Testis (tissue), 3 donors: ENCODE data around the gene C16orf82. TPM values are rescaled to one million over a fixed set of nuclear protein-coding genes. Genes with fewer than 3 reads are reported as not detected.
A peak's percentile ranks its signal among the peaks of the same experiment; 100 is the strongest.

ENCODE experiments used
- DNase-seq: peaks from one replicate; pipeline ENCODE4 v3.0.0-alpha.2; 2019
- H3K27ac ChIP-seq, 2 donors: fragments of 200-600 bp; sonication (generic); one replicate each; pipeline ENCODE4 v1.5.1; 2019
- H3K27me3 ChIP-seq: fragments of 200-600 bp; sonication (generic); one replicate; pipeline ENCODE4 v1.5.1; 2019
- H3K36me3 ChIP-seq: fragments of 200-600 bp; sonication (generic); one replicate; pipeline ENCODE4 v1.5.1; 2017; ENCODE audit warnings: low read depth; ENCODE audit errors: missing control alignments
- H3K4me1 ChIP-seq: fragments of 200-600 bp; sonication (generic); one replicate; pipeline ENCODE4 v1.5.1; 2019
- H3K4me3 ChIP-seq, 2 donors: fragments of 200-600 bp; sonication (generic); one replicate each; pipeline ENCODE4 v1.5.1; 2017 to 2019
- H3K9me3 ChIP-seq: fragments of 200-600 bp; sonication (generic); one replicate; pipeline ENCODE4 v1.5.1; 2017
- CTCF ChIP-seq, 3 experiments: fragments of 450-650 bp in 2 of 3; fragments of 200-600 bp in 1 of 3; sonication (generic) in 1 of 3; IDR thresholded peaks; one replicate each; pipeline ENCODE4 v1.5.1; 2016 to 2019; ENCODE audit warnings: antibody characterized with exemption in 3 of 3, mild to moderate bottlenecking in 2 of 3, moderate library complexity in 1 of 3
- POLR2A ChIP-seq: fragments of 450-650 bp; IDR thresholded peaks from one replicate; pipeline ENCODE4 v1.6.1; 2017; ENCODE audit warnings: antibody characterized with exemption, mild to moderate bottlenecking, moderate library complexity
- WGBS, 2 donors: methylation state at CpG; one replicate each; pipeline ENCODE4 v1.1.5; 2018; 5-methylcytosine and 5-hydroxymethylcytosine counted together
- intact Hi-C: fragments of 100-400 bp; cut with DNase I; formaldehyde crosslinking; loops from one replicate; pipeline ENCODE4 v1.15.1; 2023; ENCODE audit warnings: low total_unique reads
- polyA plus RNA-seq: library from polyadenylated mRNA; stranded (reverse); fragments of 350-450 nt; fragmentation: Illumina TruSeq; extraction: RNeasy Lipid Tissue Mini Kit (QIAGEN cat#74804); gene quantifications from one replicate; pipeline ENCODE4 v1.2.3, GENCODE V29; 2014; ENCODE audit warnings: low read depth, low replicate concordance; ENCODE audit not compliant: insufficient read depth
- total RNA-seq, 2 donors: library from RNA; depleted of rRNA; stranded (reverse); fragments of >200 nt; gene quantifications; one replicate each; pipeline ENCODE4 v1.2.3, GENCODE V29; 2016

Gene C16orf82
- total and polyA plus RNA-seq, 3 donors from 2014 or later: 133 to 446 (median 364) TPM

GRCh38 chr16:27110524-27110896, 43.8 kb downstream of the C16orf82 start:
- no peaks in the 10 kb centered on the region for H3K4me1 ChIP-seq
- TF ChIP-seq POLR2A: no peak
- no peak for TF ChIP-seq CTCF (IDR thresholded peaks at IDR 0.05)
- H3K27me3 ChIP-seq: no peaks in the 10 kb centered on the region
- no peaks in the 10 kb centered on the region for H3K36me3 ChIP-seq
- 14% methylated on average over 5 of the region's 7 CpGs; no CpG with 5 or more reads in 1 of the 2 donors for WGBS, 2 donors
- no peak overlapping the region for H3K27ac ChIP-seq
- H3K4me3 ChIP-seq: peak overlapping the region in 1 of 2 donors; percentile 44
- intact Hi-C loops: no loop called here
- no peaks in the 10 kb centered on the region for H3K9me3 ChIP-seq
- DNase-seq: no peak

GRCh38 chr16:27111486-27111885, 44.8 kb downstream of the C16orf82 start:
- DNase-seq: no peak
- no peak overlapping the region for H3K4me3 ChIP-seq
- no peak overlapping the region for H3K27ac ChIP-seq
- no peaks in the 10 kb centered on the region for H3K9me3 ChIP-seq
- H3K27me3 ChIP-seq: no peaks in the 10 kb centered on the region
- no peaks in the 10 kb centered on the region for H3K36me3 ChIP-seq
- intact Hi-C loops: no loop called here
- WGBS, 2 donors: 59 to 75% methylated on average over 7 of the region's 7 CpGs
- no peaks in the 10 kb centered on the region for H3K4me1 ChIP-seq
- TF ChIP-seq POLR2A: no peak
- TF ChIP-seq CTCF (IDR thresholded peaks at IDR 0.05): no peak

GRCh38 chr16:27112093-27112811, 45.5 kb downstream of the C16orf82 start:
- no peaks in the 10 kb centered on the region for H3K4me1 ChIP-seq
- TF ChIP-seq POLR2A (no peak), CTCF (IDR thresholded peaks at IDR 0.05) (no peak)
- DNase-seq: no peak
- no peak overlapping the region for H3K27ac ChIP-seq
- H3K9me3 ChIP-seq: no peaks in the 10 kb centered on the region
- H3K27me3 ChIP-seq: no peaks in the 10 kb centered on the region
- intact Hi-C loops: no loop called here
- no peak overlapping the region for H3K4me3 ChIP-seq
- 61 to 80% methylated on average over 4 of the region's 4 CpGs for WGBS, 2 donors
- no peaks in the 10 kb centered on the region for H3K36me3 ChIP-seq

GRCh38 chr16:27113341-27113841, 46.7 kb downstream of the C16orf82 start:
- H3K27ac ChIP-seq: no peak overlapping the region
- no peaks in the 10 kb centered on the region for H3K9me3 ChIP-seq
- DNase-seq: no peak
- intact Hi-C loops: no loop called here
- no peaks in the 10 kb centered on the region for H3K36me3 ChIP-seq
- no peak overlapping the region for H3K4me3 ChIP-seq
- H3K4me1 ChIP-seq: no peaks in the 10 kb centered on the region
- no peak for TF ChIP-seq CTCF (IDR thresholded peaks at IDR 0.05)
- no peak for TF ChIP-seq POLR2A
- no peaks in the 10 kb centered on the region for H3K27me3 ChIP-seq
- 53 to 54% methylated on average over 7 to 8 of the region's 8 CpGs for WGBS, 2 donors

- Histone ChIP-seq H3K4me3 (no peak overlapping the region), H3K27me3 (no peaks in the 10 kb centered on the region), H3K9me3 (no peaks in the 10 kb centered on the region), H3K36me3 (no peaks in the 10 kb centered on the region), H3K4me1 (no peaks in the 10 kb centered on the region), H3K27ac (no peak overlapping the region)
- 75 to 84% methylated on average over 2 of the region's 2 CpGs for WGBS, 2 donors
- DNase-seq: no peak
- intact Hi-C loops: no loop called here
- TF ChIP-seq CTCF (IDR thresholded peaks at IDR 0.05): no peak
- no peak for TF ChIP-seq POLR2A
These were observed 47.3 kb downstream of the C16orf82 start for GRCh38 chr16:27114006-27114405.
